K562 (cell line): Measurements from ENCODE around the gene WNK2.
"Not testable (repeated sequence)": the region's sequence is repeated elsewhere in the genome, so short reads cannot be mapped to it uniquely, and the experiment has no call there.

ENCODE experiments used
- BRCA1 ChIP-seq, 2 experiments: fragments of 450-650 bp in 1 of 2; sonication (generic) in 1 of 2; formaldehyde crosslinking in 1 of 2; IDR thresholded peaks; 2 replicates each; pipeline versions ENCODE4 v1.5.0 to v1.6.1; 2017 to 2020; ENCODE audit warnings: mild to moderate bottlenecking in 1 of 2, missing genetic modification reagents in 1 of 2
- CLOCK ChIP-seq: fragments of 250-450 bp; sonication (Bioruptor Pico); IDR thresholded peaks from 2 replicates; pipeline ENCODE4 v1.4.0; 2020; ENCODE audit warnings: mild to moderate bottlenecking, moderate library complexity, borderline replicate concordance
- CTCF ChIP-seq, 3 experiments: IDR thresholded peaks in 2 of 3; conservative IDR thresholded peaks in 1 of 3; 2 replicates each; pipeline ENCODE4 v1.5.1; 2011 to 2012; ENCODE audit warnings: low read length in 3 of 3, mild to moderate bottlenecking in 3 of 3, control low read depth in 2 of 3, improper control_type of control experiment in 1 of 3, inconsistent platforms in 1 of 3, low read depth in 1 of 3, mixed read lengths in 1 of 3, moderate library complexity in 1 of 3; ENCODE audit not compliant: insufficient read depth in 2 of 3
- ELK1 ChIP-seq: sonication (generic); formaldehyde crosslinking; IDR thresholded peaks from 2 replicates; pipeline ENCODE4 v1.8.1; 2022; ENCODE audit warnings: missing genetic modification reagents
- ERF ChIP-seq: fragments of 450-650 bp; formaldehyde crosslinking; IDR thresholded peaks from 2 replicates; pipeline ENCODE4 v1.4.0; 2020; ENCODE audit warnings: mild to moderate bottlenecking, mixed read lengths
- GATA2 ChIP-seq: sonication (generic); formaldehyde crosslinking; IDR thresholded peaks from 2 replicates; pipeline ENCODE4 v1.4.0; 2020; ENCODE audit warnings: mild to moderate bottlenecking, missing genetic modification reagents
- KAT8 ChIP-seq: fragments of 450-650 bp; IDR thresholded peaks from 2 replicates; pipeline ENCODE4 v1.6.1; 2016; ENCODE audit warnings: low read depth, mild to moderate bottlenecking
- MAFK ChIP-seq: IDR thresholded peaks from 2 replicates; pipeline ENCODE4 v1.6.1; 2011; ENCODE audit warnings: low read length, improper control_type of control experiment
- MEIS2 ChIP-seq: fragments of 450-650 bp; IDR thresholded peaks from 2 replicates; pipeline ENCODE4 v1.6.1; 2014; ENCODE audit warnings: mild to moderate bottlenecking; ENCODE audit not compliant: partially characterized antibody
- SAP30 ChIP-seq: fragments of 200-600 bp; sonication (generic); IDR thresholded peaks from 2 replicates; pipeline ENCODE4 v1.6.1; 2012; ENCODE audit warnings: borderline replicate concordance, low read depth, mild to moderate bottlenecking, moderate library complexity, low read length, control low read depth, inconsistent platforms; ENCODE audit not compliant: insufficient read depth, poor library complexity, severe bottlenecking
- TBL1XR1 ChIP-seq, 2 experiments: IDR thresholded peaks; 2 replicates each; pipeline ENCODE4 v1.6.1; 2012; ENCODE audit warnings: improper control_type of control experiment in 2 of 2, low read length in 2 of 2, mild to moderate bottlenecking in 1 of 2

DNA sequence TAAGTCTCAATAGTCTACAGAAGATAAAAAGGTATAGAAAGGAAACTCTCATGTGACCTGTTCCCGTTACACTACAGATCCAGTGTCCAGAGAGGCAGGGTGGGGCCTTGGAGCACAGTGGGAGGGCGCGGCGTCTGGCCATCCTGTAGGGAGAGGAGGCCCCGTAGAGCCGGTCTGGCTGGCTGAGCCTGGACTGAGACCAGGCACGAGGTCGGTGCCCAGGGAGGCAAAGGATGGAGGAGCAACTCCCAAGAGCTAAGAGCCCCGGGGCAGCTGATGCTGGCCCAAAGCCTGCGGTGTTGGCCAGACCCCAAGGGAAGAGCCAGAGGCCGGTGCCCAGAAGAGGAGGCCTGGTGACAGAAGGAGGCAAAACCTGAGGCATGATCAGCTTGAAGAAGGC, 158.5 kb downstream of the WNK2 start:
- not testable (repeated sequence) for TF ChIP-seq SAP30; GATA2 (CRISPR knock-in tag); BRCA1 (IDR thresholded peaks at IDR 0.05); BRCA1 (CRISPR knock-in tag; IDR thresholded peaks at IDR 0.05); TBL1XR1 (IDR thresholded peaks at IDR 0.05; ENCODE audit: low read length in 2 of 2); CLOCK (CRISPR knock-in tag); KAT8; MEIS2; MAFK; CTCF (IDR thresholded peaks at IDR 0.05 in 2 of 3, conservative IDR thresholded peaks at IDR 0.05 in 1 of 3; ENCODE audit: insufficient read depth in 2 of 3, low read depth in 1 of 3, low read length in 3 of 3); ELK1; ERF (CRISPR knock-in tag)
